ENCODE data around the gene SLC4A5.

DNA sequence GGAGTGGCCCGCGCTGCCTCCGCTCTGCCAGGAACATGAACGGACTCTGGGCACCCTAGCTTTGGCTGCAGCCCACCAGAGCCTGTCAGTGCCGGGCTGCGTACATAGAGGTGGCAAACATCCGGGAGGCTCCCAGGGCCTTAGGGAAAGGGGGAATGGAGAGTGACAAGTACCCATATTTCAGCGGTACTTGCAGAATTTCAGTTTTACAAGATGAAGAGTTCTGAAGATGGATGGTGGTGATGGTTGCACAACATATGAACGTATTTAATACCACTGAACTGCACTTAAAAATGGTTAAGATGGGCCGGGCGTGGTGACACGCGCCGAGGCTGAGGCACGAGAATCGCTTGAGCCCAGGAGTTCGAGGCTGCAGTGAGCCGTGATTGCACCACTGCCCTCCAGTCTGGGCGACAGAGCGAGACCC, 143.9 kb downstream of the SLC4A5 start:
- TF ChIP-seq SUZ12 (IDR thresholded peaks at IDR 0.05) (no peak), HDGF (IDR thresholded peaks at IDR 0.05; ENCODE audit: borderline replicate concordance) (no peak), TARDBP (IDR thresholded peaks at IDR 0.05) (no peak), ELF4 (IDR thresholded peaks at IDR 0.05) (no peak), FOXM1 (IDR thresholded peaks at IDR 0.05; ENCODE audit: borderline replicate concordance) (no peak), SP1 (IDR thresholded peaks at IDR 0.05) (no peak), ZNF384 (IDR thresholded peaks at IDR 0.05) (no peak), NFRKB (IDR thresholded peaks at IDR 0.05) (no peak), BHLHE40 (IDR thresholded peaks at IDR 0.05; ENCODE audit: borderline replicate concordance) (no peak), FOXK2 (IDR thresholded peaks at IDR 0.05) (no peak), ARNT (IDR thresholded peaks at IDR 0.05) (no peak)
- TF ChIP-seq, protein P1, sequence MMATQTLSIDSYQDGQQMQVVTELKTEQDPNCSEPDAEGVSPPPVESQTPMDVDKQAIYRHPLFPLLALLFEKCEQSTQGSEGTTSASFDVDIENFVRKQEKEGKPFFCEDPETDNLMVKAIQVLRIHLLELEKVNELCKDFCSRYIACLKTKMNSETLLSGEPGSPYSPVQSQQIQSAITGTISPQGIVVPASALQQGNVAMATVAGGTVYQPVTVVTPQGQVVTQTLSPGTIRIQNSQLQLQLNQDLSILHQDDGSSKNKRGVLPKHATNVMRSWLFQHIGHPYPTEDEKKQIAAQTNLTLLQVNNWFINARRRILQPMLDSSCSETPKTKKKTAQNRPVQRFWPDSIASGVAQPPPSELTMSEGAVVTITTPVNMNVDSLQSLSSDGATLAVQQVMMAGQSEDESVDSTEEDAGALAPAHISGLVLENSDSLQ (IDR thresholded peaks at IDR 0.05) = no peak
